NOMO-1 treated with DMSO at 0.1 percent for 48 hours (cell line): ENCODE results near the gene TMEM171.

ENCODE experiments used
- DNase-seq: peaks from one replicate; lab custom pipeline; 2025; ENCODE audit not compliant: unreplicated experiment; lab: John Stamatoyannopoulos, UW

TMEM171 gene

GRCh38 chr5:73119451-73120157 lies 771 bp upstream of the TMEM171 start:
- no peak for DNase-seq

GRCh38 chr5:73121119-73121463 lies 716 bp downstream of the TMEM171 start:
- DNase-seq, result no peak

- DNase-seq, result no peak
Observed at GRCh38 chr5:73122875-73123810, 2.8 kb downstream of the TMEM171 start.

- no peak for DNase-seq
Observed at GRCh38 chr5:73125289-73125688, 4.9 kb downstream of the TMEM171 start.

GRCh38 chr5:73126381-73126780 lies 6.0 kb downstream of the TMEM171 start:
- no peak for DNase-seq

- DNase-seq, result no peak
Observed at GRCh38 chr5:73126957-73127356, 6.6 kb downstream of the TMEM171 start.

- no peak for DNase-seq
Observed at GRCh38 chr5:73129143-73129542, 8.8 kb downstream of the TMEM171 start.

GRCh38 chr5:73130811-73131210 lies 10.4 kb downstream of the TMEM171 start:
- DNase-seq, result no peak

- no peak for DNase-seq
Observed at GRCh38 chr5:73131711-73132425, 11.5 kb downstream of the TMEM171 start.

GRCh38 chr5:73132759-73133158 lies 12.4 kb downstream of the TMEM171 start:
- DNase-seq, result no peak

- DNase-seq, result no peak
Observed at GRCh38 chr5:73135021-73135420, 14.6 kb downstream of the TMEM171 start.

GRCh38 chr5:73135429-73136054 lies 15.2 kb downstream of the TMEM171 start:
- DNase-seq, result no peak

GRCh38 chr5:73136055-73136562 lies 15.7 kb downstream of the TMEM171 start:
- no peak for DNase-seq

GRCh38 chr5:73137563-73138530 lies 17.5 kb downstream of the TMEM171 start:
- no peak for DNase-seq

- DNase-seq, result no peak
Observed at GRCh38 chr5:73139485-73139884, 19.1 kb downstream of the TMEM171 start.

- DNase-seq, result no peak
Observed at GRCh38 chr5:73140801-73141200, 20.4 kb downstream of the TMEM171 start.

- DNase-seq, result no peak
Observed at GRCh38 chr5:73142035-73142434, 21.7 kb downstream of the TMEM171 start.

GRCh38 chr5:73143716-73144115 lies 23.3 kb downstream of the TMEM171 start:
- DNase-seq, result no peak

- no peak for DNase-seq
Observed at GRCh38 chr5:73149540-73149939, 29.2 kb downstream of the TMEM171 start.

GRCh38 chr5:73150876-73151275 lies 30.5 kb downstream of the TMEM171 start:
- DNase-seq, result no peak
